Measurements from ENCODE around the gene NKD1. TPM values are rescaled to one million over a fixed set of nuclear protein-coding genes. Genes with fewer than 3 reads are reported as not detected.

The NKD1 gene
- total RNA-seq, 1 donor from 2014 or later, result 1.5 TPM

- intact Hi-C loops (cut with micrococcal nuclease), result no loop called here
Measured at GRCh38 chr16:50597563-50598255, 49.5 kb downstream of the NKD1 start.

GRCh38 chr16:50598256-50598894 lies 50.2 kb downstream of the NKD1 start:
- intact Hi-C loops (cut with micrococcal nuclease), result no loop called here

GRCh38 chr16:50598936-50599361 lies 50.8 kb downstream of the NKD1 start:
- intact Hi-C loops (cut with micrococcal nuclease), result no loop called here

- intact Hi-C loops (cut with micrococcal nuclease), result no loop called here
Measured at GRCh38 chr16:50599494-50599893, 51.3 kb downstream of the NKD1 start.

- intact Hi-C loops (cut with micrococcal nuclease), result no loop called here
Measured at GRCh38 chr16:50600582-50601283, 52.5 kb downstream of the NKD1 start.

- intact Hi-C loops (cut with micrococcal nuclease), result no loop called here
Measured at GRCh38 chr16:50601341-50601740, 53.1 kb downstream of the NKD1 start.

GRCh38 chr16:50602126-50602525 lies 53.9 kb downstream of the NKD1 start:
- intact Hi-C loops (cut with micrococcal nuclease), result no loop called here

GRCh38 chr16:50602531-50603205 lies 54.5 kb downstream of the NKD1 start:
- intact Hi-C loops (cut with micrococcal nuclease), result no loop called here

GRCh38 chr16:50603206-50604064 lies 55.2 kb downstream of the NKD1 start:
- intact Hi-C loops (cut with micrococcal nuclease), result no loop called here

- intact Hi-C loops (cut with micrococcal nuclease), result no loop called here
Measured at GRCh38 chr16:50604065-50604418, 55.8 kb downstream of the NKD1 start.

- intact Hi-C loops (cut with micrococcal nuclease), result no loop called here
Measured at GRCh38 chr16:50604610-50605009, 56.4 kb downstream of the NKD1 start.

GRCh38 chr16:50605733-50606430 lies 57.7 kb downstream of the NKD1 start:
- intact Hi-C loops (cut with micrococcal nuclease), result no loop called here

- intact Hi-C loops (cut with micrococcal nuclease), result no loop called here
Measured at GRCh38 chr16:50606431-50607050, 58.3 kb downstream of the NKD1 start.

- intact Hi-C loops (cut with micrococcal nuclease), result no loop called here
Measured at GRCh38 chr16:50607051-50607431, 58.8 kb downstream of the NKD1 start.

GRCh38 chr16:50607447-50607846 lies 59.3 kb downstream of the NKD1 start:
- intact Hi-C loops (cut with micrococcal nuclease), result no loop called here

- intact Hi-C loops (cut with micrococcal nuclease), result no loop called here
Measured at GRCh38 chr16:50607970-50608557, 59.9 kb downstream of the NKD1 start.

- intact Hi-C loops (cut with micrococcal nuclease), result no loop called here
Measured at GRCh38 chr16:50609049-50609448, 60.9 kb downstream of the NKD1 start.

GRCh38 chr16:50609471-50609870 lies 61.3 kb downstream of the NKD1 start:
- intact Hi-C loops (cut with micrococcal nuclease), result no loop called here

Measured in T-helper 1 cell treated with Interleukin-12 subunit alpha and Interleukin-12 subunit beta and Interleukin-4 antibody, amounts not matched to agents 30 ng/mL and 1 ng/mL, for 36 hours (primary cell).